Liver (tissue), 3 donors: ENCODE data around the gene SMIM24.

Experiments used
- ATF3 ChIP-seq: IDR thresholded peaks from 2 replicates; pipeline ENCODE4 v1.6.1; 2016; ENCODE audit warnings: antibody characterized with exemption
- CTCF ChIP-seq: fragments of 150-350 bp; IDR thresholded peaks from 2 replicates; pipeline ENCODE4 v1.5.1; 2017; ENCODE audit warnings: improper control_type of control experiment, low read depth, low read length; ENCODE audit not compliant: missing input control
- GABPA ChIP-seq, 2 donors: IDR thresholded peaks in 1 of 2; conservative IDR thresholded peaks in 1 of 2; 2 replicates each; pipeline ENCODE4 v1.6.1; 2016; ENCODE audit warnings: antibody characterized with exemption in 2 of 2, mild to moderate bottlenecking in 1 of 2, moderate library complexity in 1 of 2
- HNF4G ChIP-seq: IDR thresholded peaks from 2 replicates; pipeline ENCODE4 v1.6.1; 2016; ENCODE audit warnings: antibody characterized with exemption
- JUND ChIP-seq, 2 donors: IDR thresholded peaks; 2 replicates each; pipeline ENCODE4 v1.6.1; 2016; ENCODE audit warnings: antibody characterized with exemption in 2 of 2
- RAD21 ChIP-seq, 2 donors: IDR thresholded peaks; 2 replicates each; pipeline ENCODE4 v1.6.1; 2016; ENCODE audit warnings: antibody characterized with exemption in 2 of 2, mild to moderate bottlenecking in 2 of 2
- RXRA ChIP-seq, 2 donors: IDR thresholded peaks; 2 replicates each; pipeline ENCODE4 v1.6.1; 2017 to 2018; ENCODE audit warnings: antibody characterized with exemption in 2 of 2, mild to moderate bottlenecking in 1 of 2
- SP1 ChIP-seq: IDR thresholded peaks from 2 replicates; pipeline ENCODE4 v1.6.1; 2018; ENCODE audit warnings: antibody characterized with exemption, mild to moderate bottlenecking
- TAF1 ChIP-seq: conservative IDR thresholded peaks from 2 replicates; pipeline ENCODE4 v1.6.1; 2016; ENCODE audit warnings: antibody characterized with exemption, mild to moderate bottlenecking
- YY1 ChIP-seq: IDR thresholded peaks from 2 replicates; pipeline ENCODE4 v1.6.1; 2016; ENCODE audit warnings: antibody characterized with exemption, mild to moderate bottlenecking
- TF ChIP-seq, protein P1 (sequence below): IDR thresholded peaks from 2 replicates; pipeline ENCODE4 v1.6.1; 2016; ENCODE audit warnings: antibody characterized with exemption
- TF ChIP-seq, protein P2 (sequence below): IDR thresholded peaks from 2 replicates; pipeline ENCODE4 v1.6.1; 2016; ENCODE audit warnings: antibody characterized with exemption, mild to moderate bottlenecking
- donor health status: healthy.
- donor health status: healthy.

DNA sequence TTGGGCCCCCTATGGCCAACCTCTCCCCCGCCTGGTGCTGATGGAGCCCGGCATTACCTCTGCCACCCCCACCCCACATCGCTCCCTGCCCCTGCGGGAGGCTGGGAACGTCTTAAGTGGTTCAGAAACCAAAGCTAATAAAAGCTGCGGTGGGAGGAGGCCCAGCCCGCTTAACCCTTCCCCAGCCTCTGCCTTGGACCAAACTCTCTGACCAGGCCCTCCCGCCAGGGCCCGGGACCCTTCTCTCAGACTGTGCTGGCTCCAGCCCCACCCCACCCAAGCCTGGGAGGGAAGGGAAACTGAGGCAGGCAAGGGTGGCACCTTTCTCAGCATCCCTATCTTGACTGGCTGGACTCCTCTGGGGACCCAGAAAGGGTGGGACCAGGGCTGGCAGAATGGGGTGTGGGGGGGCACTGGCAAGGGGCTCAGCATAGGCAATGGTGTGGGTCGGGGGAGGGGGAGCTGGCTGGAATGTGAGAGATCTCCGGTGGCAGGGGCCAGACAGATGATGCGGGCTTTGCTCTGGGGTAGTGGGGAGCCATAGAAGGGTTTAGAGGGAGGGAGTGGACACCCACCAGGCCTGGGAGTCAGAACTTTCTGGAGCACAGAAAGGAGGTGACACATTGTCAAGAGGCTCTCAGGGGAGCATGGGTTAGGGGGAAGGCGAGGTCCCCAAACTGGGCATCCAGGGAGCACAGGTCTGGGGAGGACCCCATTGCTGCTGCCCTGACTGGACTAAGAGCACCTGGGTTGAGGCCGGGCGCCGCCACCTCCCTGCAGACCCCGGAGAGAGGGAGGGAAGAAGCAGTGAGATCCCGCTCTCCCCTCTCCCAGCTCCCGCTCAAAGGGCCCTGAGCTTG, 21.9 kb downstream of the SMIM24 start:
- TF ChIP-seq CTCF = no peak
- no peak for TF ChIP-seq ATF3
- TF ChIP-seq, protein P1, sequence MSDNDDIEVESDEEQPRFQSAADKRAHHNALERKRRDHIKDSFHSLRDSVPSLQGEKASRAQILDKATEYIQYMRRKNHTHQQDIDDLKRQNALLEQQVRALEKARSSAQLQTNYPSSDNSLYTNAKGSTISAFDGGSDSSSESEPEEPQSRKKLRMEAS = no peak
- no peak for TF ChIP-seq YY1
- no peak for TF ChIP-seq TAF1
- TF ChIP-seq GABPA (IDR thresholded peaks at IDR 0.05 in 1 of 2, conservative IDR thresholded peaks at IDR 0.05 in 1 of 2) = no peak
- TF ChIP-seq SP1 = no peak
- TF ChIP-seq, protein P2, sequence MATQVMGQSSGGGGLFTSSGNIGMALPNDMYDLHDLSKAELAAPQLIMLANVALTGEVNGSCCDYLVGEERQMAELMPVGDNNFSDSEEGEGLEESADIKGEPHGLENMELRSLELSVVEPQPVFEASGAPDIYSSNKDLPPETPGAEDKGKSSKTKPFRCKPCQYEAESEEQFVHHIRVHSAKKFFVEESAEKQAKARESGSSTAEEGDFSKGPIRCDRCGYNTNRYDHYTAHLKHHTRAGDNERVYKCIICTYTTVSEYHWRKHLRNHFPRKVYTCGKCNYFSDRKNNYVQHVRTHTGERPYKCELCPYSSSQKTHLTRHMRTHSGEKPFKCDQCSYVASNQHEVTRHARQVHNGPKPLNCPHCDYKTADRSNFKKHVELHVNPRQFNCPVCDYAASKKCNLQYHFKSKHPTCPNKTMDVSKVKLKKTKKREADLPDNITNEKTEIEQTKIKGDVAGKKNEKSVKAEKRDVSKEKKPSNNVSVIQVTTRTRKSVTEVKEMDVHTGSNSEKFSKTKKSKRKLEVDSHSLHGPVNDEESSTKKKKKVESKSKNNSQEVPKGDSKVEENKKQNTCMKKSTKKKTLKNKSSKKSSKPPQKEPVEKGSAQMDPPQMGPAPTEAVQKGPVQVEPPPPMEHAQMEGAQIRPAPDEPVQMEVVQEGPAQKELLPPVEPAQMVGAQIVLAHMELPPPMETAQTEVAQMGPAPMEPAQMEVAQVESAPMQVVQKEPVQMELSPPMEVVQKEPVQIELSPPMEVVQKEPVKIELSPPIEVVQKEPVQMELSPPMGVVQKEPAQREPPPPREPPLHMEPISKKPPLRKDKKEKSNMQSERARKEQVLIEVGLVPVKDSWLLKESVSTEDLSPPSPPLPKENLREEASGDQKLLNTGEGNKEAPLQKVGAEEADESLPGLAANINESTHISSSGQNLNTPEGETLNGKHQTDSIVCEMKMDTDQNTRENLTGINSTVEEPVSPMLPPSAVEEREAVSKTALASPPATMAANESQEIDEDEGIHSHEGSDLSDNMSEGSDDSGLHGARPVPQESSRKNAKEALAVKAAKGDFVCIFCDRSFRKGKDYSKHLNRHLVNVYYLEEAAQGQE = no peak
- TF ChIP-seq JUND (IDR thresholded peaks at IDR 0.05) = no peak
- TF ChIP-seq RAD21 (IDR thresholded peaks at IDR 0.05) = no peak
- no peak for TF ChIP-seq HNF4G
- no peak for TF ChIP-seq RXRA (IDR thresholded peaks at IDR 0.05)
